IPS-NIHi11 (cell line): ENCODE data around the gene SFXN5.

Source experiments
- DNase-seq: peaks from one replicate; pipeline ENCODE4 v3.0.0; 2012; ENCODE audit warnings: mixed read lengths, low spot score

Gene SFXN5

GRCh38 chr2:73018188-73018825 is 53.2 kb downstream of the SFXN5 start:
- no peak for DNase-seq

- no peak for DNase-seq
These were observed 57.6 kb downstream of the SFXN5 start for GRCh38 chr2:73013936-73014335.

DNA sequence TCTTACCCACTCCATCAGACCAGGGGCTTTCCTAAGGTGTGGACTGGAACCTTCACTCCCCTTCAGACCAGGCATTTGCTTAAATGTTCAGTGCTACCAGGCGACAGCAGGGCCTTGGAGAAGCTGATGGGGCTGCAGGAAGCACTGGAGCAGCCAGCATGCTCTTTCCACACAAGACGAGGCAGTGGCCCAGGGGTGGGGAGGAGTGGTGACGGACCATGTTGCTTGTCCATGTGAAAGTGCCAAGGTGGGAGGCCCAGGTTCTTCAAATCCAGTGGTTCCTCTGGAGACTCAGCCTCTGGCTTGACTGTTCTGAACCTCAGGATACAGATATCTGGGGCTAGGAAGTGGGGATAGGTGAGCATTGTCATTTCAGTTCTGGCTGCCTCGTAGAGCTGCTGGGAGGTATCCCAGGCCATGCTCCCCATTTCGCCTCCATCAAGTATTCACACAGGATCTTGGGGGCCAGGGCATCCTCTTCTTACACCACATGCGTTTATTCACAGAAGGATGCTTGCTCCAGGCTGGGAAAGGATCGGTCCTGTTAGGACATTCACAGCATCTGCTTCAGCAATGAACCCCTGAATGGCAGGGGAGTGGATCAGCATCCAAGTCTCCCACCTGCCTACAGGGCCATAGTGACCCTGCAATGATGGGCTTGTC is 62.2 kb downstream of the SFXN5 start:
- DNase-seq: no peak

- DNase-seq: no peak
These were observed 62.8 kb downstream of the SFXN5 start for GRCh38 chr2:73008766-73009135.

GRCh38 chr2:73007991-73008765 is 63.3 kb downstream of the SFXN5 start:
- no peak for DNase-seq

DNA sequence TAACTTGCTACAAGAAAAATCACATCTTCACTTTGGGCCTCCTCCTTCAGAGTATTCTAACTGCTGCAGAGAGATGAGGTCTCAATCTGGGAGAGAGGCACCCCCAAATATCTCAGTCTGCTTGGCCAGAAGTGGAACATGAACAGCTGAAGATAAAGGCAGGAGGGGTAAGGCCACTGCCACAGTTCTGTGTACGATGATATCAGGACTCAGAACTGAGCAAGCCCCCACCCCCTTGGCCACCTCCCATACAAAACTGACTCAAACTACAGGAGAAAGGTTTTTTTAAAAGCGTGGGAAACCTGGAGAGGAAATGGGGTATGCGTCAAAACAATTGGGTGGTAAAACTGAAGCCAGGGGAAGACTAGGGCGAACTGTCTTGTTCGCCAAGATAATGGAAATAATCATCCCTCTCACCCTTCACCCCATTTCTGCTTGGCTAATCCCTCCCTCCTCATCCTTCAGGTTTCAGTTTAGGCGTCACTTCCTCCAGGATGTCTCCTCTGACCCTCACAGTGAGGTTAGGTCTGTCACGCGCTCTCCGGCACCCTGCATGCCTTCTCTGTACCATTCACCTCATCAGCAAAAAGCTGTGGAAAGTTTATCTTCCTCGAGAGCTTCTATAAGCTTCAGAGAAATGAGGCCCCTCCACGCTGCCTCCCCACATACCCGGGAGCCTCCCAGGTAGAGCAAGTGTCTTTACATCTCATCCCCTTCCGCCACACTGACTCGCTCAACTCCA is 64.4 kb downstream of the SFXN5 start:
- no peak for DNase-seq

DNA sequence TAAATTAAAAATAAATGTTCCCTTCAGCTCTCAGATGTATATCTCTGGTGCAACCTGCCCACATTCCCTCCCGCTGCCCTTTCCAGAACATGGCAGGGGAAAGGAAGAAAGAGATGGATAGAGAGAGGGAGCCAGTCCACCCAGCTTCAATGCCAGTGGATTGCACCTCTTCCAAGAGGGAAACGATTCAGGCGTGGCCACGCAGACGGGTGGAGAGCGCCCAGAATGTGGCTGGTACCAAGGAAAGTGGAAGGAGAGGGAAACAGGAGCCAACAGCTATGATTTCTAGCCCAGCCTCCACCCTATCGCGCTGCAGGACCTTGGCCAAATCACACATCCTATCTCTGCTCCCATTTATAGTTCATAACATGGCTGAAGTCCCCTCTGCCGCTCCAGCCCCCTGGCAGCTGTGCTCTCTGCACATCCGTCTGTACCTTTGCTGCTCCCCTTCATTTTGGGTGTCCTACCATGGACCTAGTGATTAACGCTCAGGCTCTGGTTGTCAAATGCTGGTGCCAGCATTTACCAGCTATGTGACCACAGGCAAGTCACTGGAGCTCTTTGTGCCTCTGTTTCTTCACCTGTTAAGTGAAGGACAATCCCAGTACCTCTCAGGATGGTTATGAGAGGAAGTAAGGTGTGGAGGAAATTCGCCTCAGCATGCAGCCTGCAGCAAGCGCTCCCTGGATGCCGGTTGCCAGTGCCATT is 66.5 kb downstream of the SFXN5 start:
- DNase-seq: no peak

- no peak for DNase-seq
These were observed 67.0 kb downstream of the SFXN5 start for GRCh38 chr2:73004466-73004865.

- no peak for DNase-seq
These were observed 68.5 kb downstream of the SFXN5 start for GRCh38 chr2:73003027-73003426.

DNA sequence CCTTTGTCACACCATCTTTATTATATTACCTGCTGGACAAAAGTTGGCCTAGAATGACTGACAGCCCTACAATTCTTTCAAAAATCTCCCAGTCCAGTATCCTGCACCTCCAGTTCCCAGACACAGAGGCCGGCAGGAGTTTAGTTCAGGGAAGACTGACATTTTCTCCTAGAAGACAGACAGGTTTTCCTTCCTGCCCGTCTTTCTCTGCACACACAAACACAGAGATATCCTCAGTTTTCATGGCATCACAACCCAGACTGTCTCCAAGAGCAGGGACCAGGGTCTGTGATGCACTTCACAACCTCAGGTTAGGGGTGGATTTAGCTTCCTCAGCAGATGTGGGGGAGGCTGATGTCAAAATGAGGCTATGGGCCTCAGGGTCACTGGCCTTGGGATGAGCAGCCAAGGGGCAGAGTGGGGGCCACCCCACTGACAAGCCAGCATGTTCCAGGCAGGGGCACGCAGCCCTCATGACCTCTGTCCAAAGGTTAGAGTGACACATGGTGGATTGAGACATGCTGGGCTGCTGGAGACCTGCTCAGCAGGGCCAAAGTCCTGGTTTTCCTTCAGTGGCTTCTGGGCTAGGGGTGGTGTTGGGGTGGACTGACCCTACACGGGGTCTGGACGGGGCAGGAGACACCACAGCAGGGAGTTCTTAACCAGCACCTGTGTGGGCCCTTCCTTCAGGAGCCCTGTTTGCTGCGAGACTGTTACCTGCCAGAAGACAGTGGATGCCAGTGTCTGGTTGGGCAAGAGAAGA is 70.5 kb downstream of the SFXN5 start:
- DNase-seq: no peak

DNA sequence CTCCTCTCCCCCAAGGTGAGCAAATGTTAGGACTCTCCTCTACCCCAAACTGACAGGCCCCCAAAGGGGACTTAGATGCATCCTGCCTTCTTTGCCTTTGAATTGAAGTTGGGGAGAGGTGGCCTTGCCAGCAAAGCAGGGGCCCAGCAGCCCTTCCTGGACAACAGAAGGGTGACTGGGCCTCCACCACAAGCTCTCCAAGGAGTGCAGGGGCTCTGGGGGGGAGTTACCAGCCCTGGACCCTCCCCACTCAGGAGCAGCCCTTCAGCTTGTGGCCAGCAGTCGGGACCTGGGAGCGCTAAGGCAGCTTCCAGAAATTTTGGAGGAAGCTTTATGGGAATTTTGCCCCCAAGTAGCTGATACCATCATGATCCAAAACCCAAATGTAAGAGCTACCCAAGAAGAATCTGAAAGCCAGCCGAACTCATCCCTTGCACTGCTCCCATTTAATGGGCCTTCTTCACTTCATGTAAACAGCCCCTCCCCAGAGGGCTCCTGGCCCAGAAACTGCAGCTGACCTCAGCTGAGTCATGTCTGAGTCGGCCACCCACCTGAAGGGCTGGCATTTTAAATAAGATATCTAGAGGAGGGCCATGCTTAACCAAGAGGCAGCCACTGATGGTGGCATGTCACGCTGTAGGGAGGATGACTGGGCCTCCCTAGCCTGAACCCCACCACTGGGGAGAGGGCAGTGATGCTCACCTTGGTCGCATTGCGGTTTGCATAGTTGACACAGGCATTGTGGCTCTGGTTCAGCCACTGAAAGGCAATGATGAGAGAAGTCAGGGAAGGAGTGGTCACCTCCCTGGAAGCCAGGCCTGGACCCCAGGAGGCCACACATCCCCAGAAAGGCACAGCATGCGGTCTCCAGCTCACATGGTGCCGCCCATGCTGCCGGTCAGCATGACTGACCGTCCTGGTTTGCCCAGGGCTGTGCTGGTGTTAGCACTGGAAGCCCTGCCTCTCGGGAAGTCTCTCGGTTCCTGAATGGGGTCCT is 71.5 kb downstream of the SFXN5 start:
- no peak for DNase-seq

GRCh38 chr2:72998724-72999123 is 72.8 kb downstream of the SFXN5 start:
- DNase-seq: no peak

- no peak for DNase-seq
These were observed 73.3 kb downstream of the SFXN5 start for GRCh38 chr2:72998234-72998651.

GRCh38 chr2:72996117-72996502 is 75.4 kb downstream of the SFXN5 start:
- DNase-seq: no peak

DNA sequence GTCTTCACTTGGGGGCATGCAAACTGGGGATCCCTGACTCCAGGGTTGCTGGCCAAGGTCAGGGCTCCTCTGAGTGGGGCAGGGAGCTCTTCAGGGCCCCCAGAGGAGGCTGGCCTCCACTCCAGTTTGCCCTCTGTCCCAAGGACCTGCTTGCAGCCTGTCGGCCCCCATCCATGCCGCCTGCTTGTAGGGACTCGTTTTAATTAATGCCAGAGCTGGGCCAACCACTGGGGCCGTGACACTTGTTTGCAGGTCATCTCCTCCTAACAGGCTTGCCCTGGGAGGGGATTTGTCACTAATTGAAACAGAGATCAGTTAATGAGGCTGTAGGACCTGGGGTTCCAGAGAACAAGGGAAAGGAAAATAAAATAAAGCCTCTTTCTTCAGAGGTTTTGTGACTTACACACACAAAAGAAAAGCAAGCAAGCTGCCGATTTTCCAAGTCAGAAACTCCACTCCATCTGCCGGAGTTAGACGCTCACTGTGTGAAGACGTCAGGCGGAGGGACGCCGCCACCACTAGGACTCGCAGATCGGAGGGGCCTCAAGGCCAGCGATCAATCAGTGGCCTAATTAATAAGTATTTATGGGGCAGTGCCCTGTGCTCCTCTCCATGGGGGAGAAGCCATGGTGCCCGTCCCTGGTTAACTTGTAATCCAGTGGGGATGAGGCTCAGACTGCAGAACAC is 75.9 kb downstream of the SFXN5 start:
- no peak for DNase-seq

- no peak for DNase-seq
These were observed 76.5 kb downstream of the SFXN5 start for GRCh38 chr2:72994991-72995380.

DNA sequence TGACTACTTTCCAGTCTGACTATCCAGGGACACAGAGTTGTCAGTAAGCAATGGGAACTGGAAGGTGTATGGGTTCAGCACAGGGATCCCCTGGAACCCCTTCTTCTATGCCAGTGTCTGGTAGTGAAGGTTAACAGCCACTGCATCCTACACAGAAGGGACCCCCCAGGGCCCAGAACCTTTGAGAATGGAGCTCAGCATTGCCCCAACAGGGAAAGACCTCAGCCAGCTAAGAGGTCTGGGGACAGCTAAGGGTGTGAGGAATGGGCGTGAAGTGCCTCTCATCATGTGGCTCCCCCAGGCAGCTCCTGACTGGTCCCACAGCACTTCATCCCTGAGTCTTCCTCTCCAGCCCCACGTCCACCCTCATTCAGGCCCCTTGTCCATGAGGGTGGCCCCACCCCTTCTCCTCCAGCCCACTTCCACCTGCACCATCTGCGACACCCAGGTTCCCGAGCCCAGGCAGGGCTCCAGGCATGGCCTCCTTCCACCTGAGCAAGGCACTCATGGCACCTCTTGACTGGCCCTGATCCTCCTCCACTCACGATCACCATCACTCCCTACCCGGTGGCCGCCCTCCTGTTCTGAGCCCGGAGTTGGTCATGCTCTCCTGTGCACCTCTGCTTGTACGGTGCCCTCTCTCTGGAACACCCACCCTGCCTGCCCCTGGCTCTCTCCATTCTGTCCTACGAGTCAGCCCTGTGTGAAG is 77.1 kb downstream of the SFXN5 start:
- DNase-seq: no peak

DNA sequence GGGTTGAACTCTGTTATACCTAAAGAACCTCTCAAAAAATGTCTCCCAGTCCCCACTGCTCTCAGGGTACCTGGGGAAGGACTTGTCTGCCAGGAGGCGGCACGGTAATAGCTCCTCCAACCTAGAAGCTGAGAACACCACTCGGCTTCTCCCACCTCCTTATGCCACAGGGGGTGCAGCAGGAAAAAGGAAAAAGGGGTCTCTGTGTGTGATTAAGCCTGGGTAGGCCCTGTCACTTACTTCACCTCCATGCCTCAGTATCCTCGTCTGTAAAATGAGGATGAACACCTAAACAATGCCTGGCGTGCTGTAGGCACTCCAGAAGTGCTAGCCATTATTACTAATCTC is 77.6 kb downstream of the SFXN5 start:
- no peak for DNase-seq
